CD1c-positive myeloid dendritic cell (primary cell): ENCODE data around the gene RGS3.

ENCODE experiments used
- DNase-seq: peaks from one replicate; pipeline ENCODE4 v3.0.0-alpha.2; 2016; ENCODE audit errors: extremely low spot score

The RGS3 gene

GRCh38 chr9:113511856-113512761, 48.6 kb downstream of the RGS3 start:
- peak; percentile 63 for DNase-seq

GRCh38 chr9:113513111-113513510, 49.6 kb downstream of the RGS3 start:
- no peak for DNase-seq

GRCh38 chr9:113513536-113513935, 50.0 kb downstream of the RGS3 start:
- DNase-seq: no peak

GRCh38 chr9:113514061-113514460, 50.5 kb downstream of the RGS3 start:
- no peak for DNase-seq

GRCh38 chr9:113514748-113515147, 51.2 kb downstream of the RGS3 start:
- DNase-seq: no peak

- DNase-seq: no peak
Observed at GRCh38 chr9:113515862-113516261, 52.3 kb downstream of the RGS3 start.

GRCh38 chr9:113516840-113517577, 53.5 kb downstream of the RGS3 start:
- peak; percentile 55 for DNase-seq

- DNase-seq: no peak
Observed at GRCh38 chr9:113519426-113520108, 56.0 kb downstream of the RGS3 start.

- no peak for DNase-seq
Observed at GRCh38 chr9:113520109-113520642, 56.6 kb downstream of the RGS3 start.

GRCh38 chr9:113521693-113522255, 58.2 kb downstream of the RGS3 start:
- DNase-seq: no peak

GRCh38 chr9:113522419-113522818, 58.9 kb downstream of the RGS3 start:
- DNase-seq: no peak

- no peak for DNase-seq
Observed at GRCh38 chr9:113522858-113523257, 59.3 kb downstream of the RGS3 start.

GRCh38 chr9:113523421-113524141, 60.1 kb downstream of the RGS3 start:
- peak; percentile 91 for DNase-seq

- no peak for DNase-seq
Observed at GRCh38 chr9:113524468-113524867, 60.9 kb downstream of the RGS3 start.

GRCh38 chr9:113525205-113525604, 61.7 kb downstream of the RGS3 start:
- DNase-seq: no peak

- DNase-seq: no peak
Observed at GRCh38 chr9:113525831-113526230, 62.3 kb downstream of the RGS3 start.

- no peak for DNase-seq
Observed at GRCh38 chr9:113526231-113526746, 62.8 kb downstream of the RGS3 start.

- DNase-seq: no peak
Observed at GRCh38 chr9:113526841-113527240, 63.3 kb downstream of the RGS3 start.

- DNase-seq: no peak
Observed at GRCh38 chr9:113528088-113528487, 64.6 kb downstream of the RGS3 start.

- DNase-seq: no peak
Observed at GRCh38 chr9:113528811-113529210, 65.3 kb downstream of the RGS3 start.
